Endothelial cell of umbilical vein (primary cell): ENCODE data around the gene TECPR2. TPM values are rescaled to one million over a fixed set of nuclear protein-coding genes. Genes with fewer than 3 reads are reported as not detected.

Source experiments
- BruUV-seq: library from RNA; stranded (reverse); fragments of 400-500 nt; replicated peaks from 2 replicates; lab custom pipeline; 2021; lab: Mats Ljungman, UMichigan
- CTCF ChIA-PET: fragments of 300-600, 350-600 bp; sonication (Branson Sonifier 250); formaldehyde crosslinking; loops from one replicate; lab custom pipeline; 2021; ENCODE audit warnings: antibody characterized with exemption, inconsistent platforms; lab: Charles Lee
- POLR2A ChIA-PET: fragments of 300-600, 350-600 bp; sonication (Branson Sonifier 250); formaldehyde crosslinking; loops from one replicate; lab custom pipeline; 2021; ENCODE audit warnings: antibody characterized with exemption, inconsistent platforms; lab: Charles Lee
- DNase-seq: peaks from one replicate; pipeline ENCODE4 v3.0.0-alpha.2; 2011; ENCODE audit warnings: low read depth, low spot score
- FAIRE-seq: peaks from 2 replicates; lab custom pipeline; 2011; peaks lifted over from hg19 to GRCh38; lab: Jason Lieb, UNC
- H2AFZ ChIP-seq: 2 replicates; pipeline ENCODE4 v1.6.0; 2012; ENCODE audit warnings: low read depth, low read length, control low read depth, inconsistent platforms
- H3K27ac ChIP-seq: 2 replicates; pipeline ENCODE4 v1.5.1; 2011; ENCODE audit warnings: low read depth, mild to moderate bottlenecking, control low read depth, low read length, moderate library complexity; ENCODE audit not compliant: insufficient read depth
- H3K27me3 ChIP-seq, 2 experiments: 2 replicates each; pipeline versions ENCODE4 v1.6.0 to v1.6.1; 2011; ENCODE audit warnings: low read length in 2 of 2, mixed read lengths in 1 of 2; ENCODE audit not compliant: control insufficient read depth in 2 of 2, insufficient read depth in 2 of 2
- H3K36me3 ChIP-seq, 2 experiments: 2 replicates in 1 of 2; 3 replicates in 1 of 2; pipeline ENCODE4 v1.5.1; 2011; ENCODE audit warnings: low read length in 2 of 2, mild to moderate bottlenecking in 1 of 2, moderate library complexity in 1 of 2; ENCODE audit not compliant: control insufficient read depth in 2 of 2, insufficient read depth in 2 of 2; ENCODE audit errors: extremely low read depth in 1 of 2
- H3K4me1 ChIP-seq: 3 replicates; pipeline ENCODE4 v1.5.1; 2011; ENCODE audit warnings: mild to moderate bottlenecking, low read length; ENCODE audit not compliant: control insufficient read depth, insufficient read depth; ENCODE audit errors: extremely low read depth
- H3K4me2 ChIP-seq: 2 replicates; pipeline ENCODE4 v1.6.1; 2011; ENCODE audit warnings: low read length, control low read depth, mixed read lengths; ENCODE audit not compliant: insufficient read depth
- H3K4me3 ChIP-seq, 3 experiments: fragments of 200-600 bp in 1 of 3; sonication (generic), shearing (Covaris generic) in 1 of 3; replicated peaks in 1 of 3; 2 replicates each; pipeline ENCODE4 v1.5.1; 2011 to 2016; ENCODE audit warnings: control low read depth in 3 of 3, low read length in 3 of 3, mild to moderate bottlenecking in 2 of 3, inconsistent platforms in 1 of 3, low read depth in 1 of 3, moderate library complexity in 1 of 3; ENCODE audit not compliant: insufficient read depth in 1 of 3
- H3K79me2 ChIP-seq: 2 replicates; pipeline ENCODE4 v1.6.0; 2012; ENCODE audit warnings: low read length, inconsistent platforms; ENCODE audit not compliant: control insufficient read depth, insufficient read depth
- H3K9ac ChIP-seq: replicated peaks from 2 replicates; pipeline ENCODE3; 2011; ENCODE audit warnings: low read length, control low read depth; ENCODE audit not compliant: insufficient read depth; ENCODE audit errors: extremely low read depth
- H3K9me1 ChIP-seq: replicated peaks from 3 replicates; pipeline ENCODE4 v1.6.0; 2011; ENCODE audit warnings: mild to moderate bottlenecking, low read length; ENCODE audit not compliant: control insufficient read depth, insufficient read depth; ENCODE audit errors: extremely low read depth
- H3K9me3 ChIP-seq: replicated peaks from 2 replicates; pipeline ENCODE4 v1.5.1; 2012; ENCODE audit warnings: low read length, inconsistent platforms; ENCODE audit not compliant: control insufficient read depth, insufficient read depth
- H4K20me1 ChIP-seq: replicated peaks from 2 replicates; pipeline ENCODE3; 2011; ENCODE audit warnings: mild to moderate bottlenecking, low read length; ENCODE audit not compliant: control insufficient read depth, insufficient read depth; ENCODE audit errors: extremely low read depth
- CTCF ChIP-seq, 2 donors: IDR thresholded peaks; 1 replicate in 1 of 2; 2 replicates in 1 of 2; pipeline ENCODE4 v1.5.1; 2011; ENCODE audit warnings: low read length in 2 of 2, mild to moderate bottlenecking in 2 of 2, moderate library complexity in 2 of 2, control low read depth in 1 of 2, inconsistent platforms in 1 of 2, low read depth in 1 of 2; ENCODE audit not compliant: insufficient read depth in 1 of 2; ENCODE audit errors: extremely low read depth in 1 of 2
- EZH2 ChIP-seq: IDR thresholded peaks from 2 replicates; pipeline ENCODE4 v1.6.1; 2012; ENCODE audit warnings: borderline replicate concordance, low read depth, mild to moderate bottlenecking, moderate library complexity, low read length, inconsistent platforms; ENCODE audit not compliant: severe bottlenecking
- FOS ChIP-seq: IDR thresholded peaks from 2 replicates; pipeline ENCODE4 v1.6.1; 2011; ENCODE audit warnings: mild to moderate bottlenecking, low read length, moderate library complexity, borderline replicate concordance; ENCODE audit not compliant: insufficient read depth
- GATA2 ChIP-seq: IDR thresholded peaks from 2 replicates; pipeline ENCODE4 v1.7.0; 2011; ENCODE audit warnings: low read depth, mild to moderate bottlenecking, moderate library complexity, mixed read lengths, low read length; ENCODE audit not compliant: insufficient read length, insufficient read depth
- JUN ChIP-seq: IDR thresholded peaks from 2 replicates; pipeline ENCODE4 v1.6.1; 2011; ENCODE audit warnings: borderline replicate concordance, low read depth; ENCODE audit not compliant: insufficient read length, insufficient read depth
- MYC ChIP-seq: IDR thresholded peaks from one replicate; pipeline ENCODE4 v1.6.1; 2011; ENCODE audit warnings: mild to moderate bottlenecking, low read depth, low read length
- POLR2A ChIP-seq: IDR thresholded peaks from 2 replicates; pipeline ENCODE4 v1.6.1; 2012; ENCODE audit warnings: low read depth, mild to moderate bottlenecking, control low read depth, low read length
- POLR2AphosphoS5 ChIP-seq: IDR thresholded peaks from 2 replicates; pipeline ENCODE4 v1.6.1; 2012; ENCODE audit warnings: low read depth, mild to moderate bottlenecking, control low read depth, low read length, moderate library complexity; ENCODE audit not compliant: insufficient read depth
- dilution Hi-C: fragments of 300-500 bp; cut with MboI; formaldehyde crosslinking; loops from one replicate; pipeline ENCODE4 v1.15.0; 2019; ENCODE audit warnings: low sequenced_read_pairs; ENCODE audit not compliant: extremely low pct_ligation_motif_present
- intact Hi-C: fragments of 100-400 bp; cut with micrococcal nuclease; formaldehyde crosslinking; loops from one replicate; pipeline ENCODE4 v1.10.0; 2022
- polyA plus RNA-seq, 4 experiments: library from polyadenylated mRNA; depleted of rRNA in 3 of 4; stranded (reverse) in 3 of 4; unstranded in 1 of 4; fragments of >200 nt; gene quantifications; 2 replicates each; pipeline versions ENCODE4 v1.2.1 to v1.2.3, GENCODE V29; 2011 to 2012; ENCODE audit warnings: missing spikeins in 1 of 4
- total RNA-seq: library from RNA; stranded (reverse); gene quantifications from 2 replicates; pipeline ENCODE4 v1.2.3, GENCODE V29; 2021
- TF ChIP-seq, protein P1 (sequence below): IDR thresholded peaks from 2 replicates; pipeline ENCODE4 v1.6.1; 2011; ENCODE audit not compliant: insufficient read depth, insufficient read length

Gene TECPR2
- total and polyA plus RNA-seq, 2 donors (not counting 3 experiments of a cell fraction or from before 2014, with no cell fraction given) = 8.9 to 21.5 TPM

GRCh38 chr14:102523200-102523568 lies 160.4 kb downstream of the TECPR2 start:
- Histone ChIP-seq H3K4me2 (no peak overlapping the region), H3K4me3 (no peak overlapping the region), H3K9me1 (no peaks in the 10 kb centered on the region), H3K4me1 (peaks cover 22% of the 10 kb centered on the region), H3K9ac (no peak overlapping the region), H3K27me3 (no peaks in the 10 kb centered on the region), H3K36me3 (no peaks in the 10 kb centered on the region), H3K79me2 (no peaks in the 10 kb centered on the region), H3K9me3 (no peaks in the 10 kb centered on the region), H3K27ac (no peak overlapping the region), H2AFZ (peak overlapping the region; percentile 71), H4K20me1 (no peaks in the 10 kb centered on the region)
- intact Hi-C loops (loop anchor here (10.0 kb wide), 1 partner anchor 132 kb away; no protein-coding TSS in a partner anchor), dilution Hi-C loops (no loop called here)
- TF ChIP-seq FOS (no peak), JUN (no peak), POLR2AphosphoS5 (no peak), GATA2 (no peak), POLR2A (no peak), EZH2 (no peak), CTCF (IDR thresholded peaks at IDR 0.05; ENCODE audit: extremely low read depth in 1 of 2, insufficient read depth in 1 of 2, low read depth in 1 of 2, low read length in 2 of 2) (no peak), MYC (no peak)
- TF ChIP-seq, protein P1, sequence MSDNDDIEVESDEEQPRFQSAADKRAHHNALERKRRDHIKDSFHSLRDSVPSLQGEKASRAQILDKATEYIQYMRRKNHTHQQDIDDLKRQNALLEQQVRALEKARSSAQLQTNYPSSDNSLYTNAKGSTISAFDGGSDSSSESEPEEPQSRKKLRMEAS = no peak
- no TSS peak for BruUV-seq
- ChIA-PET POLR2A (interaction anchor here (1.1 kb wide), 1 partner anchor 428 kb away, joined by 3 read pairs; no protein-coding TSS in a partner anchor), CTCF (interaction anchor here (1.0 to 3.0 kb wide), 4 partner anchors 13 to 171 kb away, joined by 3 to 40 read pairs (median 11); no protein-coding TSS in a partner anchor)
- no peak for DNase-seq
- no peak for FAIRE-seq
